Body of pancreas (tissue), 4 donors: ENCODE measurements around the gene COL9A3. TPM values are rescaled to one million over a fixed set of nuclear protein-coding genes. Genes with fewer than 3 reads are reported as not detected.

Experiments used
- ATAC-seq: fragments of 150-250 bp; one replicate; pipeline ENCODE4 v1.9.1; 2016
- DNase-seq, 4 donors: peaks; one replicate each; pipeline ENCODE4 v3.0.0-alpha.2; 2019
- H3K27ac ChIP-seq, 4 donors: fragments of 200-600 bp; sonication (generic); 1 replicate in 3 of 4; 2 replicates in 1 of 4; pipeline versions ENCODE4 v1.5.1 to v1.6.1; 2016 to 2019; ENCODE audit warnings: mild to moderate bottlenecking in 1 of 4, mixed read lengths in 1 of 4, moderate library complexity in 1 of 4
- H3K27me3 ChIP-seq, 2 donors: fragments of 200-600 bp; sonication (generic); one replicate each; pipeline ENCODE4 v1.6.0; 2016; ENCODE audit warnings: mild to moderate bottlenecking in 1 of 2
- H3K36me3 ChIP-seq, 2 donors: fragments of 200-600 bp; sonication (generic); replicated peaks in 1 of 2; 2 replicates each; pipeline ENCODE4 v1.5.1; 2016; ENCODE audit warnings: low read depth in 2 of 2; ENCODE audit not compliant: insufficient read depth in 1 of 2
- H3K4me1 ChIP-seq: fragments of 200-600 bp; sonication (generic); one replicate; pipeline ENCODE4 v1.6.0; 2016
- H3K4me3 ChIP-seq, 2 donors: fragments of 200-600 bp; sonication (generic); 1 replicate in 1 of 2; 2 replicates in 1 of 2; pipeline ENCODE4 v1.5.1; 2016 to 2019
- H3K9me3 ChIP-seq, 3 donors: fragments of 200-600 bp; sonication (generic); 1 replicate in 2 of 3; 2 replicates in 1 of 3; pipeline ENCODE4 v1.5.1; 2016
- POLR2A ChIP-seq, 3 donors: fragments of 450-650 bp; IDR thresholded peaks; one replicate each; pipeline ENCODE4 v1.6.1; 2016; ENCODE audit warnings: antibody characterized with exemption in 3 of 3, mild to moderate bottlenecking in 2 of 3
- WGBS, 2 donors: methylation state at CpG; one replicate each; pipeline ENCODE4 v1.1.5; 2017; 5-methylcytosine and 5-hydroxymethylcytosine counted together
- intact Hi-C: fragments of 100-400 bp; cut with DNase I; formaldehyde crosslinking; loops from one replicate; pipeline ENCODE4 v1.15.1; 2023
- total RNA-seq, 2 donors: library from RNA; depleted of rRNA; stranded (reverse); fragments of >200 nt; gene quantifications; one replicate each; pipeline ENCODE4 v1.1.0, GENCODE V29; 2016
- TF ChIP-seq, protein P1 (sequence below), 7 experiments: fragments of 450-650 bp in 4 of 7; fragments of 200-600 bp in 3 of 7; sonication (generic) in 3 of 7; IDR thresholded peaks; one replicate each; pipeline ENCODE4 v1.5.1; 2016 to 2019; ENCODE audit warnings: antibody characterized with exemption in 7 of 7

COL9A3 gene
- total RNA-seq, 2 donors from 2014 or later, result 25.2 to 69.5 TPM

DNA sequence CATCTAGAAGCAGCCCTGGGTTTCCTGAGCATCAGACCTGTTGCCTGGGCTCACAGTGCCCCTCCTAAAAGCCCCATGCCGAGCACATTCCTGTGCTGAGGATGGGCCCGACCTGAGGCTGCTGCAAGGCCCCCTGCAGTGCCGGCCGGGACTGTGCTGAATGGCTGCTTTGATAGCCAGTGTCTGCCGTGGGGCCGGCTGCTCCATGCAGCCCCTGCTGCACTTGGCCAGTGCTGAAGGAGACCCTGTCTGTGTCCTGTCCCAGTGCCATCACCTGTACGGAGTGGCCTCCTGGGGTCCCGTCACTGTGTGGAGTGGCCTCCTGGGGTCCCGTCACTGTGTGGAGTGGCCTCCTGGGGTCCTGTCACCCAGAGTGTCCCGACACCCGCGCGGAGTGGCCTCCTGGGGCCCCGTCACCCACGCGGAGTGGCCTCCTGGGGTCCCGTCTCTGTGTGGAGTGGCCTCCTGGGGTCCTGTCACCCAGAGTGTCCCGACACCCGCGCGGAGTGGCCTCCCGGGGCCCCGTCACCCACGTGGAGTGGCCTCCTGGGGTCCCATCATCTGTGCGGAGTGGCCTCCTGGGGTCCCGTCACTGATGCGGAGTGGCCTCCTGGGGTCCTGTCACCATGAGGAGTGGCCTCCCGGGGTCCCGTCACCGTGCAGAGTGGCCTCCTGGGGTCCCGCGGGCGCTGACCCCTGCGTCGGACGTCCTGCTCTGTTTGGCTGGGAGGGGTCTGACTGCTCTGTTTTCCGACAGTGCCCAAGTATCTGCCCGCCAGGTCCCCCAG is 7.0 kb downstream of the COL9A3 start:
- Histone ChIP-seq H3K9me3 (no peaks in the 10 kb centered on the region), H3K27ac (peak overlapping the region; percentile 44 to 82 (median 73)), H3K4me1 (peaks cover 40% of the 10 kb centered on the region), H3K36me3 (no peaks in the 10 kb centered on the region), H3K4me3 (no peak overlapping the region), H3K27me3 (no peaks in the 10 kb centered on the region)
- intact Hi-C loops, result no loop called here
- ATAC-seq (peak; percentile 53), DNase-seq (peak in 3 of 4 donors; percentile 49 to 68 (median 53))
- 15 to 58% methylated on average over 2 to 33 of the region's 38 CpGs for WGBS, 2 donors
- peak in 1 of 3 donors; percentile 45 for TF ChIP-seq POLR2A (IDR thresholded peaks at IDR 0.05)
- TF ChIP-seq, protein P1, sequence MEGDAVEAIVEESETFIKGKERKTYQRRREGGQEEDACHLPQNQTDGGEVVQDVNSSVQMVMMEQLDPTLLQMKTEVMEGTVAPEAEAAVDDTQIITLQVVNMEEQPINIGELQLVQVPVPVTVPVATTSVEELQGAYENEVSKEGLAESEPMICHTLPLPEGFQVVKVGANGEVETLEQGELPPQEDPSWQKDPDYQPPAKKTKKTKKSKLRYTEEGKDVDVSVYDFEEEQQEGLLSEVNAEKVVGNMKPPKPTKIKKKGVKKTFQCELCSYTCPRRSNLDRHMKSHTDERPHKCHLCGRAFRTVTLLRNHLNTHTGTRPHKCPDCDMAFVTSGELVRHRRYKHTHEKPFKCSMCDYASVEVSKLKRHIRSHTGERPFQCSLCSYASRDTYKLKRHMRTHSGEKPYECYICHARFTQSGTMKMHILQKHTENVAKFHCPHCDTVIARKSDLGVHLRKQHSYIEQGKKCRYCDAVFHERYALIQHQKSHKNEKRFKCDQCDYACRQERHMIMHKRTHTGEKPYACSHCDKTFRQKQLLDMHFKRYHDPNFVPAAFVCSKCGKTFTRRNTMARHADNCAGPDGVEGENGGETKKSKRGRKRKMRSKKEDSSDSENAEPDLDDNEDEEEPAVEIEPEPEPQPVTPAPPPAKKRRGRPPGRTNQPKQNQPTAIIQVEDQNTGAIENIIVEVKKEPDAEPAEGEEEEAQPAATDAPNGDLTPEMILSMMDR (IDR thresholded peaks at IDR 0.05), result no peak

DNA sequence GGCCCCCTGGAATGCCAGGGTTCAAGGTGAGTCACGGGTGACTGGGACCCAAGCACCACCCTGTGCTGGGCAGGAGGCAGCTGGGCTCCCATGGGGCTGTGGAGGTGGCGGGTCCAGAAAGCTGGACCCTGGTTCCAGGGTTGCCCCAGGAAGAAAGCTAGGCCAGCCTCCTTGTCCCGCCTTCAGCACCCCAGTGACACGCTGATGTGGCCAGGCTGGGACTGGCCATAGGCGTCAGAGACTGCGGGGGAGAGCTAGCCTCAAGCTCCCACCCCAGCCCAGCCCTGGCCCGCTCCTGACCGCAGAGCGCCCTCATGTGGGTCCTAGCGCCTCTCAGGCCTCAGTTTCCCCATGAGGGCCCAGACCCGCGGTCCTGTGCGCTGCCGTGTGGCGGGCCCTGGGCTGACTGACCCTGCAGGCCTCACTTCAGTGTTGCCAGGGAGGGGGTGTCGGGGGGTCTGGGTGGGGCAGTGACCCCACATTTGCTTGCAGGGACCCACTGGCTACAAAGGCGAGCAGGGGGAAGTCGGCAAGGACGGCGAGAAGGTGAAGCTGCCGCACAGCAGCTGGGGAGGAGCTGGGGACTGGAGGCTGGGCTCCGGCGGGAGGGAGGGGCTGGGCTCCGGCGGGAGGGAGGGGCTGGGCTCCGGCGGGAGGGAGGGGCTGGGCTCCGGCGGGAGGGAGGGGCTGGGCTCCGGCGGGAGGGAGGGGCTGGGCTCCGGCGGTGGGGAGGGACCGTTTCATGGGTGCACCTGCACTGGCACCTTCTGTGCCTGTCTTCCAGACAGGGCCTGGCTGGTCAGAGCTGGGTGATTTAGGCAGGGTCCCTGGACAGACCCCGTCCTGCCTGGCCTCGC is 7.9 kb downstream of the COL9A3 start:
- peak in 2 of 3 donors; percentile 20 for TF ChIP-seq POLR2A (IDR thresholded peaks at IDR 0.05)
- TF ChIP-seq, protein P1 (IDR thresholded peaks at IDR 0.05), result no peak
- ATAC-seq, result peak; percentile 67
- peak overlapping the region; percentile 44 to 82 (median 73) for H3K27ac ChIP-seq
- no peaks in the 10 kb centered on the region for H3K9me3 ChIP-seq
- intact Hi-C loops, result no loop called here
- no peaks in the 10 kb centered on the region for H3K27me3 ChIP-seq
- 40 to 66% methylated on average over 5 to 26 of the region's 36 CpGs for WGBS, 2 donors
- DNase-seq, result peak in 3 of 4 donors; percentile 71 to 91 (median 82)
- H3K36me3 ChIP-seq, result no peaks in the 10 kb centered on the region
- H3K4me1 ChIP-seq, result peaks cover 32% of the 10 kb centered on the region
- no peak overlapping the region for H3K4me3 ChIP-seq

DNA sequence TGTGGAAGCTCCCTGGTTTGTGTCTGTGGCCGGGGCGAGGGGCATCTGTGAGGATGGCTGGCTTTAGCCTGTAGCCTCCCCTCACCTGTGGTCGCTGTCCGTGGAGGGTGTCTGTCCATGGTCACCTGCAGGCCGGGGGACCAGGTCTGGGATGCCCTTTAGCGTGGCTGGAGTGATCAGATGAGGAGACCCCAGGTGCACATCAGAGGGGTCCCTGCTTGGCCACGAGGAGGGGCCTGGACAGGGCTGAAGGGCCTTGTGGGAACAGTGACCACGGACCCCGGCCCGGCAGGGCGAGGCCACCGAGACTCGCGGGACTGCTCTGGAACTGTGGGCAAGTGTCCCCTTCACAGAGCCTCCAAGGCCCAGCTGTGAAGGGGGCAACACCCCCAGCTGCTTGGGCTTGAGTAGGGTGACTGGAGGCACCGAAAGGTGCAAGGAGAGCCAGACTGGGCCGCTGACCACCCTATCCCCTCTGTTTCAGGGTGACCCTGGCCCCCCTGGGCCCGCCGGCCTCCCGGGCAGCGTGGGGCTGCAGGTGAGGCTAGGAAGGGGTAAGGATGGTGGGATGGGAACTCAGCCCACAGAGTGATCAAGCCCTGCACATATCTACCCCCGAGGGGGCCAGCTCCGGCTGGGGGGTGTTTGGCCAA is 8.6 kb downstream of the COL9A3 start:
- intact Hi-C loops, result no loop called here
- H3K9me3 ChIP-seq, result no peaks in the 10 kb centered on the region
- H3K36me3 ChIP-seq, result no peaks in the 10 kb centered on the region
- no peak overlapping the region for H3K4me3 ChIP-seq
- peak overlapping the region in 1 of 4 donors; percentile 80 for H3K27ac ChIP-seq
- ATAC-seq (no peak), DNase-seq (no peak)
- H3K4me1 ChIP-seq, result peaks cover 28% of the 10 kb centered on the region
- H3K27me3 ChIP-seq, result no peaks in the 10 kb centered on the region
- WGBS, 2 donors, result 69 to 78% methylated on average over 5 to 22 of the region's 22 CpGs
- TF ChIP-seq, protein P1 (IDR thresholded peaks at IDR 0.05), result no peak
- no peak for TF ChIP-seq POLR2A (IDR thresholded peaks at IDR 0.05)

DNA sequence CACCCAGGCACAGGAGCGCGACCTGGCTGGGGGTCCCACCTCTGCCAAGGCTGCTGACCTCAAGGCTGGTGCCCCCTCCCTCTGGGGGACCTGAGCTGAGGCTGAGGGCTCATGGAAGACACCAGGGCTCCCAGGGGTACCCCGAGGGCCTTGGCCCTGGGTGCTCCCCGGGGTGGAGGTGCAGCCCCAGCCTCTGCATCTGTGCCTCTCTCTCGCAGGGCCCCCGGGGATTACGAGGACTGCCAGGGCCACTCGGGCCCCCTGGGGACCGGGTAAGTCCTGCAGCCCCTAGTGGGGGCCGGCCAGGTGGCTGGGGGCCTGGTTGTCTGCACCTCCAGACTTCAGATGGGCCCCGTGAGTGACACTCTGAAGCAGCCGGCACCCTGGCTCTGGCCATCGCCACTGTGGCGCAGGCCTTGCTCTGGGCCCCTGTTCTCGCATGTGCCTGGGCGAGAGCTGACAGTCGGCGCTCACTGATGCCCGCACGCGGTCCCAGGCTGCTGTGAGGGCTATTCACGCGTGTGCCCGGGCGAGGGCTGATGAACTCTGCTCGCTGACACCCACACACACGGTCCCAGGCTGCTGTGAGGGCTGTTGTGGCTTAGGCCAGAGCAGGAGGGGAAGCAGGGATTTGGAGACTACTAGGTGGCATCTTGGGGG is 9.3 kb downstream of the COL9A3 start:
- H3K4me1 ChIP-seq, result peaks cover 31% of the 10 kb centered on the region
- 79% methylated on average over 16 of the region's 27 CpGs; no CpG with 5 or more reads in 1 of the 2 donors for WGBS, 2 donors
- ATAC-seq, result no peak
- no peaks in the 10 kb centered on the region for H3K27me3 ChIP-seq
- no peak overlapping the region for H3K27ac ChIP-seq
- H3K4me3 ChIP-seq, result no peak overlapping the region
- no peaks in the 10 kb centered on the region for H3K36me3 ChIP-seq
- H3K9me3 ChIP-seq, result no peaks in the 10 kb centered on the region
- DNase-seq, result no peak
- intact Hi-C loops, result no loop called here
- TF ChIP-seq POLR2A (IDR thresholded peaks at IDR 0.05), result no peak
- TF ChIP-seq, protein P1 (IDR thresholded peaks at IDR 0.05), result no peak
